ENCODE data around the gene LGR6. TPM values are rescaled to one million over a fixed set of nuclear protein-coding genes. Genes with fewer than 3 reads are reported as not detected.

The LGR6 gene
- total RNA-seq, 1 experiment from 2014 or later: 1.0 TPM

- Histone ChIP-seq H3T11ph (ENCODE audit: low read length) (no peak overlapping the region), H3K23ac (ENCODE audit: insufficient read length, low read depth, low read length) (no peak overlapping the region), H2BK5ac (ENCODE audit: insufficient read length, low read length) (no peak overlapping the region), H3K4me2 (ENCODE audit: insufficient read depth, insufficient read length, low read length) (no peak overlapping the region), H3K56ac (ENCODE audit: insufficient read length, low read depth, low read length) (no peak overlapping the region), H4K5ac (ENCODE audit: insufficient read length, low read depth, low read length) (no peak overlapping the region), H2BK20ac (ENCODE audit: low read depth, low read length, poor library complexity, severe bottlenecking) (no peak overlapping the region), H3K9ac (ENCODE audit: extremely low read depth, insufficient read length, low read length) (no peak overlapping the region), H3K27ac (ENCODE audit: insufficient read length, low read depth, low read length) (no peak overlapping the region), H3K9me3 (ENCODE audit: control insufficient read depth, low read depth, low read length) (no peaks in the 10 kb centered on the region), H4K8ac (replicated peaks; ENCODE audit: insufficient read length, low read depth, low read length) (no peak overlapping the region), H4K20me1 (ENCODE audit: control insufficient read depth, insufficient read depth, insufficient read length) (no peaks in the 10 kb centered on the region), H3K18ac (ENCODE audit: insufficient read length, low read depth, low read length) (no peak overlapping the region), H3K14ac (ENCODE audit: insufficient read depth, low read length) (no peak overlapping the region; the same call in 1 of the 2 replicates), H3K79me1 (ENCODE audit: insufficient read depth, low read depth, low read length, poor library complexity, severe bottlenecking) (no peaks in the 10 kb centered on the region), H4K91ac (ENCODE audit: insufficient read length, low read depth, low read length) (no peak overlapping the region), H3K23me2 (ENCODE audit: insufficient read length, low read depth, low read length, poor library complexity, severe bottlenecking) (no peaks in the 10 kb centered on the region), H2BK120ac (ENCODE audit: low read depth, low read length, poor library complexity, severe bottlenecking) (no peak overlapping the region), H3K4ac (ENCODE audit: low read depth, low read length) (no peak overlapping the region), H2BK12ac (ENCODE audit: insufficient read length, low read depth, low read length) (no peak overlapping the region), H2BK15ac (ENCODE audit: low read depth, low read length) (no peak overlapping the region), H3K4me1 (ENCODE audit: insufficient read depth, low read length) (peaks cover 3% of the 10 kb centered on the region; the same call in 1 of the 2 replicates), H3K27me3 (ENCODE audit: insufficient read depth, low read length) (no peaks in the 10 kb centered on the region), H2AK5ac (ENCODE audit: insufficient read length, low read length) (no peak overlapping the region), H2AFZ (ENCODE audit: low read length) (no peak overlapping the region), H3K79me2 (ENCODE audit: insufficient read depth, low read length) (no peaks in the 10 kb centered on the region)
- Mint-ChIP-seq H3K36me3 (ENCODE audit: insufficient read depth in 1 of 3, low read depth in 3 of 3) (no peaks in the 10 kb centered on the region), H3K4me3 (no peak overlapping the region), H3K4me1 (peaks cover 12 to 18% of the 10 kb centered on the region in 2 experiments), H3K27me3 (ENCODE audit: low read depth) (peaks cover 8% of the 10 kb centered on the region), H3K9me3 (no peaks in the 10 kb centered on the region; a peak in 1 of 5 replicates), H3K27ac (peak overlapping the region in 1 of 3 experiments; percentile 75; a peak in 1 of 7 replicates)
- WGBS (ENCODE audit: extremely low coverage, insufficient read length, low lambda C conversion rate): no CpG with 5 or more reads among the region's 7 CpGs
- no peak for DNase-seq
- TF ChIP-seq, protein P1, sequence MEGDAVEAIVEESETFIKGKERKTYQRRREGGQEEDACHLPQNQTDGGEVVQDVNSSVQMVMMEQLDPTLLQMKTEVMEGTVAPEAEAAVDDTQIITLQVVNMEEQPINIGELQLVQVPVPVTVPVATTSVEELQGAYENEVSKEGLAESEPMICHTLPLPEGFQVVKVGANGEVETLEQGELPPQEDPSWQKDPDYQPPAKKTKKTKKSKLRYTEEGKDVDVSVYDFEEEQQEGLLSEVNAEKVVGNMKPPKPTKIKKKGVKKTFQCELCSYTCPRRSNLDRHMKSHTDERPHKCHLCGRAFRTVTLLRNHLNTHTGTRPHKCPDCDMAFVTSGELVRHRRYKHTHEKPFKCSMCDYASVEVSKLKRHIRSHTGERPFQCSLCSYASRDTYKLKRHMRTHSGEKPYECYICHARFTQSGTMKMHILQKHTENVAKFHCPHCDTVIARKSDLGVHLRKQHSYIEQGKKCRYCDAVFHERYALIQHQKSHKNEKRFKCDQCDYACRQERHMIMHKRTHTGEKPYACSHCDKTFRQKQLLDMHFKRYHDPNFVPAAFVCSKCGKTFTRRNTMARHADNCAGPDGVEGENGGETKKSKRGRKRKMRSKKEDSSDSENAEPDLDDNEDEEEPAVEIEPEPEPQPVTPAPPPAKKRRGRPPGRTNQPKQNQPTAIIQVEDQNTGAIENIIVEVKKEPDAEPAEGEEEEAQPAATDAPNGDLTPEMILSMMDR (conservative IDR thresholded peaks at IDR 0.05): no peak
Measured at GRCh38 chr1:202181586-202181985, 12.0 kb upstream of the LGR6 start.

Measured in H9 (cell line).